Measurements from ENCODE around the gene CRISP2. TPM values are rescaled to one million over a fixed set of nuclear protein-coding genes. Genes with fewer than 3 reads are reported as not detected.
A peak's percentile ranks its signal among the peaks of the same experiment; 100 is the strongest.

CRISP2 gene
- not detected in 2 replicates for total RNA-seq

GRCh38 chr6:49713346-49713745 lies at the start of gene CRISP2:
Gene CRISP2 (minus strand): TSS chr6:49713543. CDS start chr6:49709196, 4,347 bp downstream.
- H3K27me3 ChIP-seq (ENCODE audit: control insufficient read depth, insufficient read depth, low read length) = peaks cover 2% of the 10 kb centered on the region
- DNase-seq (ENCODE audit: low read depth) (no peak), FAIRE-seq (no peak)
- H3K4me3 ChIP-seq (ENCODE audit: low read depth, low read length) = no peak within 1 kb of the TSS
- no peaks in the 10 kb centered on the region for H3K36me3 ChIP-seq (ENCODE audit: control insufficient read depth, insufficient read depth, low read length)
- TF ChIP-seq CTCF (IDR thresholded peaks at IDR 0.05; ENCODE audit: insufficient read depth, low read length, severe bottlenecking) = no peak

GRCh38 chr6:49744259-49744658 lies 30.9 kb upstream of the CRISP2 start, which contains the start of gene CRISP3:
Gene CRISP3 (minus strand): TSS chr6:49744388. CDS start chr6:49744367, 21 bp downstream.
- FAIRE-seq (no peak), DNase-seq (ENCODE audit: low read depth) (peak; percentile 78)
- H3K4me3 ChIP-seq (ENCODE audit: low read depth, low read length) = no peak within 1 kb of the TSS
- no peak for TF ChIP-seq CTCF (IDR thresholded peaks at IDR 0.05; ENCODE audit: insufficient read depth, low read length, severe bottlenecking)
- no peaks in the 10 kb centered on the region for H3K36me3 ChIP-seq (ENCODE audit: control insufficient read depth, insufficient read depth, low read length)
- H3K27me3 ChIP-seq (ENCODE audit: control insufficient read depth, insufficient read depth, low read length) = no peaks in the 10 kb centered on the region

GRCh38 chr6:49743429-49743828 lies 30.1 kb upstream of the CRISP2 start:
- Histone ChIP-seq H3K27me3 (ENCODE audit: control insufficient read depth, insufficient read depth, low read length) (no peaks in the 10 kb centered on the region), H3K36me3 (ENCODE audit: control insufficient read depth, insufficient read depth, low read length) (no peaks in the 10 kb centered on the region), H3K4me3 (ENCODE audit: low read depth, low read length) (no peak overlapping the region)
- DNase-seq (ENCODE audit: low read depth) (no peak), FAIRE-seq (no peak)
- no peak for TF ChIP-seq CTCF (IDR thresholded peaks at IDR 0.05; ENCODE audit: insufficient read depth, low read length, severe bottlenecking)

GRCh38 chr6:49739423-49739822 lies 26.1 kb upstream of the CRISP2 start:
- H3K36me3 ChIP-seq (ENCODE audit: control insufficient read depth, insufficient read depth, low read length) = no peaks in the 10 kb centered on the region
- H3K27me3 ChIP-seq (ENCODE audit: control insufficient read depth, insufficient read depth, low read length) = no peaks in the 10 kb centered on the region
- DNase-seq (ENCODE audit: low read depth) (no peak), FAIRE-seq (no peak)
- H3K4me3 ChIP-seq (ENCODE audit: low read depth, low read length) = no peak overlapping the region
- no peak for TF ChIP-seq CTCF (IDR thresholded peaks at IDR 0.05; ENCODE audit: insufficient read depth, low read length, severe bottlenecking)

GRCh38 chr6:49736017-49736508 lies 22.7 kb upstream of the CRISP2 start:
- no peak for DNase-seq (ENCODE audit: low read depth)
- Histone ChIP-seq H3K27me3 (ENCODE audit: control insufficient read depth, insufficient read depth, low read length) (no peaks in the 10 kb centered on the region), H3K4me3 (ENCODE audit: low read depth, low read length) (no peak overlapping the region), H3K36me3 (ENCODE audit: control insufficient read depth, insufficient read depth, low read length) (no peaks in the 10 kb centered on the region)
- no peak for FAIRE-seq
- no peak for TF ChIP-seq CTCF (IDR thresholded peaks at IDR 0.05; ENCODE audit: insufficient read depth, low read length, severe bottlenecking)

GRCh38 chr6:49733680-49734079 lies 20.3 kb upstream of the CRISP2 start:
- no peak for FAIRE-seq
- no peak for DNase-seq (ENCODE audit: low read depth)
- Histone ChIP-seq H3K27me3 (ENCODE audit: control insufficient read depth, insufficient read depth, low read length) (no peaks in the 10 kb centered on the region), H3K4me3 (ENCODE audit: low read depth, low read length) (no peak overlapping the region), H3K36me3 (ENCODE audit: control insufficient read depth, insufficient read depth, low read length) (no peaks in the 10 kb centered on the region)
- no peak for TF ChIP-seq CTCF (IDR thresholded peaks at IDR 0.05; ENCODE audit: insufficient read depth, low read length, severe bottlenecking)
